GM12875 (cell line): ENCODE results near the gene PRKD1.

ENCODE experiments used
- H3K4me3 ChIP-seq: one replicate; pipeline ENCODE4 v1.5.1; 2011; ENCODE audit warnings: low read depth, low read length, control low read depth
- TF ChIP-seq, protein P1 (sequence below): IDR thresholded peaks from 2 replicates; pipeline ENCODE4 v1.5.1; 2011; ENCODE audit warnings: low read depth, mild to moderate bottlenecking, control low read depth, inconsistent platforms, low read length, moderate library complexity, borderline replicate concordance; ENCODE audit not compliant: insufficient read depth

The PRKD1 gene

DNA sequence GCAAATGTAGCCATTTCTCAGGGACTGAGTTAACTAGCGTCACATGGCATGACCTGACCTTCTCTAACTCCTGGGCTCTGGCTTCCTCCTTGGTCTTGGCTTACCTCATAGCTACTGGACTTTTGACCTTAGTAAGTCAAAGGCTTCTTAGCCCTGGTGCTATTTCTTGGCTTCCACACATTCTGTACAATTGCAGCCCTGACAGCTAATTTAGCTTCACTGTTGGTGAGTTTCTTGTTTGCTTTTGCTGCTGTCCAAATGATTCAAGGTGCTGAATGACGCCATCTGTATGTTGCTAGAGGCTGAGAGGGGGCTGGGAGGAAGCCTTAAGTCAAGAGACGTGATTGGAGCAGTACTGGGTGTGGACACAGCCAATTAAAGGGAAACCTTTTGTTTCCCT, 202.7 kb downstream of the PRKD1 start:
- TF ChIP-seq, protein P1, sequence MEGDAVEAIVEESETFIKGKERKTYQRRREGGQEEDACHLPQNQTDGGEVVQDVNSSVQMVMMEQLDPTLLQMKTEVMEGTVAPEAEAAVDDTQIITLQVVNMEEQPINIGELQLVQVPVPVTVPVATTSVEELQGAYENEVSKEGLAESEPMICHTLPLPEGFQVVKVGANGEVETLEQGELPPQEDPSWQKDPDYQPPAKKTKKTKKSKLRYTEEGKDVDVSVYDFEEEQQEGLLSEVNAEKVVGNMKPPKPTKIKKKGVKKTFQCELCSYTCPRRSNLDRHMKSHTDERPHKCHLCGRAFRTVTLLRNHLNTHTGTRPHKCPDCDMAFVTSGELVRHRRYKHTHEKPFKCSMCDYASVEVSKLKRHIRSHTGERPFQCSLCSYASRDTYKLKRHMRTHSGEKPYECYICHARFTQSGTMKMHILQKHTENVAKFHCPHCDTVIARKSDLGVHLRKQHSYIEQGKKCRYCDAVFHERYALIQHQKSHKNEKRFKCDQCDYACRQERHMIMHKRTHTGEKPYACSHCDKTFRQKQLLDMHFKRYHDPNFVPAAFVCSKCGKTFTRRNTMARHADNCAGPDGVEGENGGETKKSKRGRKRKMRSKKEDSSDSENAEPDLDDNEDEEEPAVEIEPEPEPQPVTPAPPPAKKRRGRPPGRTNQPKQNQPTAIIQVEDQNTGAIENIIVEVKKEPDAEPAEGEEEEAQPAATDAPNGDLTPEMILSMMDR = no peak
- H3K4me3 ChIP-seq = no peak overlapping the region

DNA sequence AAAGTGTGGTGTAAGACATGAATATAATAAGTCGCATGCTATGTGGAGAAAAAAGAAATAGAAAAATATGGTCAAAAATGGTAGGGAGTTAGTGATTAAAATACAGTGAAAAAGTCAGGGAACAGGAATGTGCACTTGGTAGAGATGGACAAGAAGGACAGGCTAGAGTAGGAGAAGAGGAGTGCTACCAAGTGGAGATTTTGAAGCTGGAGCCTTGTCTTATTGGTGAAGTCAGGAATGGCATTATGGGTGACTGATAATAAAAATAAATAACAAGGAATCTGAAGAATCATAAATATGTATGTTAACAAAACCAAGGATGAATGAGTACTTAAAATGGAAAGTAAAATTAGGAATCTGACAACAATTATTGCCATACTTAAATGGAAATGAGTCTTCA, 204.8 kb downstream of the PRKD1 start:
- TF ChIP-seq, protein P1 = no peak
- H3K4me3 ChIP-seq = no peak overlapping the region

DNA sequence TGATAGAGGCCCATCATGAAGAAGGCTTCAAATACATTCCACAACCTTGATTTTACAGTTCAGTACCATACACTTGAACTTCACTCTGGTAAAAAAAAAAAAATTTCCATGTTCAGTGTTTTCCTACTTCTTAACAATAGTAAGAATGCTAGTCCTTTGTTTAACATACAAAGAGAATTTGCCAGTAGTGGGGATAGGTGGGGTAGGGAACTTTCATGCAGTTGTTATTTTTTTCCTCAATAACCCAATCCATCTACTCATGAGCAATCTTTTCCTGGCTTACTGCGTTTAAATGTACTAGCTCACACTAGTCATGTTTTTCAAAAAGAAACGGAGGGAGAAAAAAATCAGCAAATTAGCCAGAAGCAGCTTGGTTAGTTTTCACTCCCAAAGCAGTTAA, 206.1 kb downstream of the PRKD1 start:
- H3K4me3 ChIP-seq = no peak overlapping the region
- TF ChIP-seq, protein P1 = no peak

DNA sequence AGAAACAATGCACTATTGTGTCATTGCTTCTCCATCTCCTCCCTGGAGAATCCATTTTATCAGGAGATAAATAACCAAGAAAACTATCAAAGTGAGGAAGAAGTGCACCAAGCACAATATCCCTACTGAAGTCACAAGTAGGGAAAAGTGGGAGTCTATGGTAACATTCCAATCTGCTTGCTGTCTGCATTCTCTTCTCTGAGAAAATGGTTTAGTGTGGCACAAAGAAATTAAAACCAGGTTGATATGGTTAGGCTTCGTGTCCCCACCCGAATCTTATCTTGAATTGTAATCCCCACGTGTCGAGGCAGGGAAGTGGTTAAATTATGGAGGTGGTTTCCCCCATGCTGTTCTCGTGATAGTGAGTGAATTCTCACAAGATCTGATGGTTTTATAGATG, 209.7 kb downstream of the PRKD1 start:
- TF ChIP-seq, protein P1 = no peak
- H3K4me3 ChIP-seq = no peak overlapping the region

DNA sequence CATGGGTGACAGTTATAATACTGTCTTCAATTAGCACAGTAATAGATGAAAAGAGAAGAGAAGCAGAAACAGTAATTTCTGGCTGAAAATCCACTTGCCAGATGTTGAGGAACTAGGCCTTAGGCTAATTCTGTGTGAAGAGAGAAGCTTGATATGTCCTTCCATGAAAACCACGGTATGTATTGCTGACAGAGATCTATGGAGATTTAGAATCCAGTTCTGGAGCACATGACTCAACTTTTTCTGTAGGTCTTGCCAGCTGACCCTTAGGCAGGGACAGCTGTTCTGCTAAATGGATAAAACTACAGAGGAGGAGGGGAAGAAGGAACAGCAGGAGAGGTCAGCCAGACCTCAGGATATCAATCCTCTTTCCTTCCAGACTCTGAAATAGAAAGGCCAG, 211.5 kb downstream of the PRKD1 start:
- TF ChIP-seq, protein P1 = no peak

DNA sequence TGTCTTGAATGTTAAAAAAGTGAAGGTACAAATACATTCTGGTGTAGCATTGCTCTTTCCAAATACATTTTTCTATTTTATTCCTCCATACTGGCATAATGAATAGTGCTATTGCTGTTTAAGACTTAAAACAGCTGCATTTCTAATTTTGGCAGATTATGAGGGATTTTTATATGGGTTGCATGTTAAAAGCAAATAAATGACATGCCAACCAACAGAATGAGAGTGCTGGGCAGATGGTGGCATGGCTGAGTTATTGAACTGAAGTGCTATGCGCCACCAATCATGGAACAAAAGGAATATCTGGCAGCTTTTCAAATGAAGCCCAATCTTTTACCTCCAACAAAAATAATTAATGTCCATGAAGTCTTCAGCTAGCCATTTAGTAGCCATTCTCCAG, 215.0 kb downstream of the PRKD1 start:
- TF ChIP-seq, protein P1 = no peak

More for the DNA sequence above, 211.5 kb downstream of the PRKD1 start:
- H3K4me3 ChIP-seq = no peak overlapping the region

DNA sequence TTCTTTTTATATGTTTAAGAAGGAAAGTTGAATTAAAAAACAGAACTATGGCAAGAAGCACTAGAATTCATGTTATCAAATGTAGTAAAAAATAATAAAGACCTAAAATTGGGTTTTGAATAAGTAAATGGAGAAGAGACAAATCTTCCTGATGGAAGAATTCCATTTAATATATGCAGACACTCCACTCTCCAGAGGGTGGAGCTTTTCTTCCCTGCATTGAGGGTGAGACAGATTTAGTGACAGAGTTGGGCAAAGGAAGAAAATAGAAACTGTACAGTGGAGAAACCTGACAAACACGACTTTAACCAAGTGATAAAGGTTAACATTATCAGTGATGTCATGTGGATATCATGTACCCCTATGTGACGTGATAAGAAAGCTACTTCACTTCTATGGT, 217.6 kb downstream of the PRKD1 start:
- TF ChIP-seq, protein P1 = no peak
- H3K4me3 ChIP-seq = no peak overlapping the region

More for the DNA sequence above, 215.0 kb downstream of the PRKD1 start:
- H3K4me3 ChIP-seq = no peak overlapping the region
